Peyer's patch (tissue), 4 donors: ENCODE measurements around the gene ADORA3.

ENCODE experiments used
- POLR2A ChIP-seq, 2 donors: fragments of 450-650 bp; IDR thresholded peaks; one replicate each; pipeline ENCODE4 v1.5.1; 2017; ENCODE audit warnings: antibody characterized with exemption in 2 of 2, mild to moderate bottlenecking in 2 of 2, moderate library complexity in 2 of 2
- TF ChIP-seq, protein P1 (sequence below), 6 experiments: fragments of 450-650 bp in 4 of 6; fragments of 200-600 bp in 2 of 6; sonication (generic) in 1 of 6; IDR thresholded peaks; one replicate each; pipeline ENCODE4 v1.5.1; 2017 to 2019; ENCODE audit warnings: antibody characterized with exemption in 6 of 6, mild to moderate bottlenecking in 3 of 6, moderate library complexity in 1 of 6

DNA sequence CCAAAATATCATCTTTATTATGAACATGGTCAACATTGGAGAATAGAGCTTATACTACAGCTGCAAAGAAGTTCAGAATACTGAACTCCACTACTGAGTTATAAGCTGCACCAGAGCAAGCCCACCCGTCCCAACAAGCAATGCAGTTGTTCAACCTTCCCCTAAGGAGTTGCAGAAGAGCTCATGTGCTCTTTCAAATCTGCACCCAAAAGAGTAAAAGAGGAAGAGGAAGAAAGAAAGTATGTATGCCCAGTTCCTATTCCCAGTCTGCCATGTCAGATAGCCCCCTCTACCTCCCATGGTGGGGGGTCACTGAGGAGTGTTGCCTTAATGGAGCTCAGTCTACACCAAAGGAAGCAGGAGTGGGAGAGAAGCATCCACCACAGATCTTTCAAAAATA, 22.8 kb downstream of the ADORA3 start:
- TF ChIP-seq, protein P1, sequence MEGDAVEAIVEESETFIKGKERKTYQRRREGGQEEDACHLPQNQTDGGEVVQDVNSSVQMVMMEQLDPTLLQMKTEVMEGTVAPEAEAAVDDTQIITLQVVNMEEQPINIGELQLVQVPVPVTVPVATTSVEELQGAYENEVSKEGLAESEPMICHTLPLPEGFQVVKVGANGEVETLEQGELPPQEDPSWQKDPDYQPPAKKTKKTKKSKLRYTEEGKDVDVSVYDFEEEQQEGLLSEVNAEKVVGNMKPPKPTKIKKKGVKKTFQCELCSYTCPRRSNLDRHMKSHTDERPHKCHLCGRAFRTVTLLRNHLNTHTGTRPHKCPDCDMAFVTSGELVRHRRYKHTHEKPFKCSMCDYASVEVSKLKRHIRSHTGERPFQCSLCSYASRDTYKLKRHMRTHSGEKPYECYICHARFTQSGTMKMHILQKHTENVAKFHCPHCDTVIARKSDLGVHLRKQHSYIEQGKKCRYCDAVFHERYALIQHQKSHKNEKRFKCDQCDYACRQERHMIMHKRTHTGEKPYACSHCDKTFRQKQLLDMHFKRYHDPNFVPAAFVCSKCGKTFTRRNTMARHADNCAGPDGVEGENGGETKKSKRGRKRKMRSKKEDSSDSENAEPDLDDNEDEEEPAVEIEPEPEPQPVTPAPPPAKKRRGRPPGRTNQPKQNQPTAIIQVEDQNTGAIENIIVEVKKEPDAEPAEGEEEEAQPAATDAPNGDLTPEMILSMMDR (IDR thresholded peaks at IDR 0.05) = no peak
- no peak for TF ChIP-seq POLR2A (IDR thresholded peaks at IDR 0.05)
